Astrocyte of the spinal cord (primary cell): ENCODE data around the gene NAA40.

Experiments
- DNase-seq: peaks from one replicate; pipeline ENCODE4 v3.0.0; 2011; ENCODE audit warnings: low read depth, low spot score
- H3K4me3 ChIP-seq: 2 replicates; pipeline ENCODE4 v1.5.1; 2011; ENCODE audit warnings: low read depth, mild to moderate bottlenecking, low read length, moderate library complexity
- CTCF ChIP-seq: IDR thresholded peaks from 2 replicates; pipeline ENCODE4 v1.5.1; 2012; ENCODE audit warnings: low read depth, mild to moderate bottlenecking, low read length, inconsistent platforms
- in situ Hi-C: cut with HindIII; loops from 2 replicates; pipeline ENCODE4 v1.10.0; 2017; ENCODE audit warnings: low sequenced_read_pairs

Gene NAA40

GRCh38 chr11:63916837-63917691 lies 21.7 kb upstream of the NAA40 start, which contains the start of gene RCOR2:
Gene RCOR2 (minus strand): TSS chr11:63917164. CDS start chr11:63916456, 708 bp downstream.
- peak; percentile 76 for DNase-seq
- no peak for TF ChIP-seq CTCF
- in situ Hi-C loops: no loop called here
- peak within 1 kb of the TSS; percentile 46 for H3K4me3 ChIP-seq

- TF ChIP-seq CTCF: no peak
- in situ Hi-C loops: no loop called here
- peak overlapping the region; percentile 46 for H3K4me3 ChIP-seq
- peak; percentile 50 for DNase-seq
Observed at GRCh38 chr11:63917692-63918506, 20.9 kb upstream of the NAA40 start.

GRCh38 chr11:63918507-63919191 lies 20.2 kb upstream of the NAA40 start:
- in situ Hi-C loops: no loop called here
- no peak for TF ChIP-seq CTCF
- H3K4me3 ChIP-seq: no peak overlapping the region
- no peak for DNase-seq

- DNase-seq: peak; percentile 37
- no peak overlapping the region for H3K4me3 ChIP-seq
- in situ Hi-C loops: no loop called here
- no peak for TF ChIP-seq CTCF
Observed at GRCh38 chr11:63919267-63920125, 19.3 kb upstream of the NAA40 start.

GRCh38 chr11:63920126-63920938 lies 18.5 kb upstream of the NAA40 start:
- no peak overlapping the region for H3K4me3 ChIP-seq
- TF ChIP-seq CTCF: no peak
- in situ Hi-C loops: no loop called here
- no peak for DNase-seq
